Left ventricle myocardium superior (tissue), 1 donor: ENCODE measurements around the gene CHST6. TPM values are rescaled to one million over a fixed set of nuclear protein-coding genes. Genes with fewer than 3 reads are reported as not detected.
"Not testable (repeated sequence)": the region's sequence is repeated elsewhere in the genome, so short reads cannot be mapped to it uniquely, and the experiment has no call there.

Experiments
- ATAC-seq: fragments of 200-7000 bp; cut with Tn5 transposase; one replicate; pipeline ENCODE4 v1.9.1; 2020; ENCODE audit warnings: mild to moderate bottlenecking, moderate library complexity
- DNase-seq: peaks from one replicate; pipeline ENCODE4 v3.0.0-alpha.2; 2020
- intact Hi-C: fragments of 100-400 bp; cut with micrococcal nuclease; formaldehyde crosslinking; loops from one replicate; pipeline ENCODE4 v1.11.0; 2022
- total RNA-seq: library from RNA; stranded (reverse); fragmentation: NEBNext Ultra II Directional; extraction: Animal tissue kit (Norgen Biotek cat#: 25700); gene quantifications from one replicate; pipeline ENCODE4 v1.2.1, GENCODE V29; 2021
- donor health status: DM: no; HTN: yes; CAD: no; lungs with severe emphysema.

CHST6 gene
- total RNA-seq, 1 donor from 2014 or later, result 0.27 TPM

DNA sequence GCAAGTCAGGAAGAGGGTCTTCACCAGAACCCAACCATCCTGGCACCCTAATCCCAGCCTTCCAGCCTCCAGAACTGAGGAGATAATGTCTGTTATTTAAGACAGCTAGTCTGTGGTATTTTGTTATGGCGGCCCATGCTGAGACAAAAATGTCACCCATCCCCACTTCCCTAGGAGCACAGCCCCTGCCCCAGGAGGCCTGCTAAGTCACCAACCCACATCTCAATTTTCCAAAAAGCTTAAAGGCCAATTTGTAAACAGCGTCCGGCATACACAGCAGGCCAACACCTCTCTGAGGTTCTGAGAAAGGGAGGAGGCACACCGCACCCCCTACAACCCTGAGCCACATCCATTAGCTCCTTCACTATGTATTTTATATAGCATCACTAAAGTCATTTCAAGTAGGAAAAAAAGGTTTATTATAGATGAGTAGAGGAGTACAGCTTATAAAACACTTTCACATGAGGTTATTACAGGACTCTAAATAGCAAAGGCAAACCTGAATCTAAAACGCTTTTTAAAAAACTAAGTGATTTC is 37.7 kb downstream of the CHST6 start:
- DNase-seq (no peak), ATAC-seq (no peak)
- intact Hi-C loops, result no loop called here

DNA sequence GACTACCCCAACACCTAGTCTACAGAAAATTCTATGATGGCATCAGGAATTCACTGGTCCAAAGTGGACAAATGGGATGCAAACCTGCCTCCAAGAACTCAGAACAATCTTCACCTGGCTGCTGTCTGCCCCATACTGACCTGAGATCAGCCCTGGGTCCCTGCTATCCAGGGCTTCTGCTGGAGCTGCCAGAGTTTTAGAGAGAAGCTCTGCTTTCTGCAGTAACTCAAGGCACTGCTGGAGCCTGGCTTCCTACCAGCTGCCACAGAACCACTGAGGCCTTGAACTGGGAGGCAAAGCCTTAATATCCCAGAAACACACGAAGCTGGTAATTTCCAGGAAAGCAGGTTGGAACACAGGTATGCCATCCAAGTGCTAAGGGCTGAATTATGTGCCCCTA is 38.3 kb downstream of the CHST6 start:
- intact Hi-C loops, result no loop called here
- DNase-seq, result peak; percentile 40
- peak; percentile 70 for ATAC-seq

DNA sequence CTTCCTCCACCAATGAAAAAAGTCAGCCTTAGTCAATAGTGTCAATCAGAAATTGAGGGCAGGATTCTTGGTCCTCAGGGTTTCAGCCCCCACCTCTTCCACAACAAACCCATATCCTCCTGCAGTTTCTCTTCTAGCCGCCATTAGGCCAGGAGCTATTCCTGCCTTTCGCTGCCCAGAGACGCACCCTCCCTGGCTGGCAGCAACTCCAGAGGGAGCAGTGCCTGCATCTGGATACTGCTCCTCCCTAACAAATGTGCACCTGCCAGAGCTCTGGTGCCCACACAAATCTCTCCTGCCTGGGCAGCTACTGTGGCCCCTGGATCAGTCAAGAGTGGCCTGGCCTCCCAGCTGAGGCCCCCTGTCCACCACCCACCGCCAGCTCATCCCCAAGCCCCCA is 38.8 kb downstream of the CHST6 start:
- peak; percentile 81 for ATAC-seq
- DNase-seq, result peak; percentile 34
- intact Hi-C loops, result not testable (repeated sequence)

DNA sequence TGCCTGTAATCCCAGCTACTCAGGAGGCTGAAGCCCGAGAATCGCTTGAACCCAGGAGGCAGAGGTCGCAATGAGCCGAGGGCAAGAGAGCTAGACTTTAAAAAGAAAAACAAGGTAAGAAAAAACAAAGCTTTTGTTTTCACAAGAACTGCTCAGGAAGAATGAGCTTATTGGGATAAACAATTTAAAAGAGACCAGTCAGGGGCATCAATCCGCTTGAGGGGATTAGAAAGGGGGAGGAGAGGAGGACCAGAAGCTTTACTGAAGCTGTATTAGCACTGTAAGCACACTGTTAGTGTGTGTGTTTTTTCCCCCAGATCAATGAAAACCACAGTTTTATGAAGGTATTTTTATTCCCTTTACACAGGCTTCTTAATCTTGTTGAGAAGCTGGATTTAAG is 39.6 kb downstream of the CHST6 start:
- DNase-seq (no peak), ATAC-seq (no peak)
- intact Hi-C loops, result no loop called here

DNA sequence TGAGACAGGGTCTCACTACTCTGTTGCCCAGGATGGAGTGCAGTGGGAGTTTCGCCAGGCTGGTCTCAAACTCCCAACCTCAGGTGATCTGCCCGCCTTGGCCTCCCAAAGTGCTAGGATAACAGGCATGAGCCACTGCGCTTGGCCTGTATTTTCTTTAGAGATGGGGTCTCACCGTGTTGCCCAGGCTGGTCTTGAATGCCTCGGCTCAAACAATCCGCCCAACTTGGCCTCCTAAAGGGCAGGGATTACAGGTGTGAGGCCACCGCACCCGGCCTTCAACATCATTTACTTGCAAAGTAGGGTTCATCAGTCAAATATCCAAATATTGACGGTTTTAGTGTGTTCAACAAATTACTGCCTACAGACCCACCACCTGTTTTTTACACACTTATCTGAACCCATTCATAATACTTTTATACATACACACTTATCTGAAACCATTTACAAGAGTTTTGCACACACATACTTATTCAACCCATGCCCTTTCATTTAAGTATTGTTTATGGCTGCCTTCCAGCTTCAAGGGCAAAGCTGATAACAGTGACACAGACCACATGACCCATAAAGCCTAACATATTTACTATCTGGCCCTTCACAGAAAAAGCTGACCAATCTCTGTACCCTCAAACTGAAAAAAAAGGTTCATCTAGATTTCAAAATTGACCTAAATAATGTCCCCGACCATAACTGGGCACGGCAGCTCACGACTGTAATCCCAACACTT is 42.6 kb downstream of the CHST6 start:
- DNase-seq (no peak), ATAC-seq (peak; percentile 62)
- intact Hi-C loops, result no loop called here

DNA sequence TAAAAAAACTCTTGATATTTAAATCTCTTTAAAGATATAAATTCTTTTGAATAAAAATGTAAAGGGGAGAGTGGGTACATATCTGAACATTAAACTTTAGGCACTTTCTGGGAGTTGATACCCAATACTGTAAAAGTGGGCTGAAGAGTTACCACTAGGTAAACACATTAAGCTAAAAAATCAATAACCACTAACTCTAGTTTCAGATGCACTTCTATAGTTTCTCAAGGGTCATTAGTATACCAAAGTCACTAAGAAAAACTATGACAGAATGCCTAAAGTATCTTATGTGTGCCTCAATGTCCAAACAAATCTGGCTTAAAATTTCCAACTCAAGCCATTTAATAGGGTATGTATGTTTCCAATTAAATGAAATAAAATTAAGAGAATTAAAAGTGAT is 48.8 kb downstream of the CHST6 start:
- no peak for DNase-seq
- intact Hi-C loops, result no loop called here
- no peak for ATAC-seq

DNA sequence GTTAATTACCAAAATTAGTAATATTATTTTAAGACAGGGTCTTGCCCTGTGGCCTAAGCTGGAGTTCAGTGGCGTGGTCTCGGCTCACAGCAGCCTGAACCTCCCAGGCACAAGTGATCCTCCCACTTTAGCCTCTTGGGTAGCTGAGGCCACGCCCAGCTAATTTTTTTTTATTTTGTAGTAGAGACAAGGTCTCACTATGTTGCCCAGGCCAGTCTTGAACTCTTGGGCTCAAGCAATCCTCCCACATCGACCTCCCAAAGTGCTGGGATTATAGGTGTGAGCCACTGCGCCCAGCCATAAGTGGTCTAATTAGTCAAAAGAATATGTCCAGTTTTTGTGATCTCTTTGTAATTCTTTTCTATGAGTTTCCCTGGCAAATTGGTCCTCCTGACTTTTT is 49.9 kb downstream of the CHST6 start:
- no peak for DNase-seq
- intact Hi-C loops, result no loop called here
- ATAC-seq, result no peak

DNA sequence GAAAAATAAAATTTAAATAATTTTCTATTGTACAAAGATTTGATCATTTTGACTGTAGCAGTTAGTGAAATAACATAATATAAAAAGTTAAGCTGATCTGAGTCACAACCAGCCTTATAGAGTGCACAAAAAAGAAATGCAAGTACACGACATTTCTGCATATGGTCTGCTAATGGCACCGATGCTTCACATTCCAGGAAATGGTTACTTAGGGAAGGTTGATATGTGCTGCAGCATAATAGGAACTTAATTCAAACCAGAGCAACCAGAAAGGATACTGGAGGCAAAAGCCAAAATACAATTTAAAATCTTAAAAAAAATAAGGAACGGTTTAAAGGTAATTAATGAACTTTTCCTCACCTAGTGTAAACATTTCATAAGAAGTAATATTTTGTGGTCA is 51.9 kb downstream of the CHST6 start:
- intact Hi-C loops, result no loop called here
- no peak for ATAC-seq
- no peak for DNase-seq

DNA sequence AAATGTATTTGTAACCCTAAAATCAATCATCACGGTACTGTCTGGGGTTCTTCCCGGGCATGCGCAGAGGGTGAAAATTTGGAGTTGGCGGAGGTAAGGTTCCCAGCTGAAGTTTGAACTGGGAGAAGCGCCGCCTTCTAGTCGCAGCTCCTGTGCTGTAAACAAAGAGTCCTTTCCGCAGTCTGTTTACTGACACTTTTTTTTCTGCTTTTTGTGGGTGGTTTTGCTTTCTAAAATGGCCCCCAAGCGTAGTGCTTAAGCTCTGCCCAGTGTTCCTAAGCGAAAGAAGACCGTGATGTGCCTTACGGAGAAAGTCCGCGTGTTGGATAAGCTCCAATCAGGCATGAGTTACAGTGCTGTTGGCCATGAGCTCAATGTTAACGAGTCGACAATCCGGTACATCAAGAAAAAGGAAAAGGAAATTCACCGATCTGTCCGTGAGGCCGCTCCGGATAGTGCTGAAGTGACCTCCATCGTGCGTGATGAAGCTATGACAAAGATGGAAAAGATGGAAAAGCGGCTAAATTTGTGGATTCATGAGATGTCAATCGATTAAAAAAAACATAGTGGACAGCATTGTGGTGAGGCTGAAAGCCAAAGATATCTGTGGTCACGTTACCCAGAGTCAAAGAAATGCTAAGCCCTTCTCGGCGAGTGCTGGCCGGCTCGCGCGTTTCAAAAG is 61.4 kb downstream of the CHST6 start:
- DNase-seq, result no peak
- peak; percentile 81 for ATAC-seq
- intact Hi-C loops, result no loop called here

DNA sequence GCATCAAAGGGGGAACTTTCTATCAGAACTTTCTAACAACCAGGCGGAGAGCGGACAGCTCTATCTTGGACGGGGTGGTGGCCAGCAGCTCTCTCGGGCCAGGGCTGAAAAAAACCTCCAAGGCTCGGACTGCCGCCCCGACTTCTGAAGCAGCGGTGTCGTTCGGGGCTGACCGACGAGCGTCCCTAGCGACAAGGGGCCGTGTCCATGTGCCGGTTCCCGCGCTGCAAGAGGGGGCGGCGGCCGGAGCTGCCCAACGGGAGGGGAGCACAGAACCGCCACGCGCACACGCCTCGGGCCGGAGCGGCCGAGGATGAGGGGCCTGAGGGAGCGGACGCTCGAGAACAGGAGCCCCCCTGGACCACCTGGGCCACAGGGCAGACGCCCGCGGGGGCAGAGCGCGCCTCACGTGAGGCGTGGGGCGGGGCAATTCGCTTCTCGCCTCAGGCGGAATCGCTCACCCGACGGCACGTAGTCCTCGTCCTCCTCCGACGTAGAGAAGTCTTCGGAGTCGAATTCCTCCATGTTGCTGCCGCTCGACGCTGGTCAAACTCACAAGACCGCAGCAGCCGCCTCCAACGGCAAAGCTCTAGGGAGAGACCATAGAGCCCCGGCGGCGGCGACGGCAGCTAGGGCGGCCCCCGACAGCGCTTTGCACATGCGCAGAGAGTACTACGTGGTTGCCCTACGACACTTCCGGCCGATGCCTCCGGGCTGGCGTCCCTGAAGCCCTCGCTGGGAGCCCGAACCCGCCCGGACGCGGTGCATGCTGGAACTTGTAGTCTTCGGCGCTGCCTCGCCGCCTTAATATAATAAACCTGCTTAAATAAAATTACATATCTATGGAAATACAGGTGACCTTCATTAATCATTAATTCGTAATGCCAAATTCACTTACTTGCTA is 62.2 kb downstream of the CHST6 start, which contains the start of gene CFDP1:
Gene CFDP1 (minus strand): TSS at position 676 of the 904 bp plus-strand sequence. CDS start 151 bp downstream, at position 525.
- intact Hi-C loops, result no loop called here
- peak; percentile 98 for DNase-seq
- peak; percentile 98 for ATAC-seq

DNA sequence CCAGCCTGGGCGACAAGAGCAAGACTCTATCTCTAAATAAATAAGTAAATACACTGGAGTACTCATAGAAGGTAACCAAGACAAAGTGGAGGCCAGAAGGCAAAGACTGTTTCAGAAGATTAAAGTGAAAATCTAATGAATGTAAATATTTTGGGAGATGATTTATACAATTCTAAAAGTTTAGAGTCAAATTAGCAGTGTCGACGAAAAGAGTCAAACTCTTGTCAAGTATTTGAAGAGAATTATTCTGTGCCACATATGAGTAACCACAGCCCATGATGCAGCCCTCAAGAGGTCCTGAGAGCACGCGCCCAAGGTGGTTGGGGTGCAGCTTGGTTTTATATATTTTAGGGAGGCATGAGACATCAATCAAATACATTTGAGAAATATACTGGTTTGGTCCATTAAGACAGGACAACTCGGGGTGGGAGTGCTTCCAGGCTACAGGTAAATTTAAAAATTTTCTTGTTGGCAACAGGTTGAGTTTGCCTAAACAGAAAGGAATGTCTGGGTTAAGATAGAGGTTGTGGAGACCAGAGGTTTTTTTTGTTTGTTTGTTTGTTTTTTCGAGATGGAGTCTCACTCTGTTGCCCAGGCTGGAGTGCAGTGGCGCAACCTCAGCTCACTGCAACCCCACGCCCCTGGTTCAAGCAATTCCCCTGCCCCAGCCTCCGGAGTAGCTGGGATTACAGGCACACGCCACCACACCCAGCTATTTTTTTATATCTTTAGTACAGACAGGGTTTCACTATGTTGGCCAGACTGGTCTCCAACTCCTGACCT is 65.4 kb downstream of the CHST6 start:
- no peak for ATAC-seq
- DNase-seq, result no peak
- intact Hi-C loops, result no loop called here

DNA sequence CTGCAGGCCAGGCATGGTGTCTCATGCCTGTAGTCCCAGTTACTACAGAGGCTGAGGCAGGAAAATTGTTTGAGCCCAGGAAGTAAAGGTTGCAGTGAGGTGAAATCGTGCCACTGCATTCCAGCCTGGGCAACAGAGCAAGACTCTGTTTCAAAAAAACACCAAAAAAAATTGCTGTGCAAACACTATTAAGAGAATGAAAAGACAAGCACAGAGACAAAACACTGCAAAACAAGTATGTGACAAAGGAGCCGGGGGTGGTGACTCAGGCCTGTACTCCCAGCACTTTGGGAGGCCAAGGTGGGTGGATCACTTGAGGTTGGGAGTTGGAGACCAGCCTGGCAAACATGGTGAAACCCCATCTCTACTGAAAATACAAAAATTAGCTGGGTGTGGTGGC is 68.7 kb downstream of the CHST6 start:
- intact Hi-C loops, DNase-seq, ATAC-seq: not testable (repeated sequence)

DNA sequence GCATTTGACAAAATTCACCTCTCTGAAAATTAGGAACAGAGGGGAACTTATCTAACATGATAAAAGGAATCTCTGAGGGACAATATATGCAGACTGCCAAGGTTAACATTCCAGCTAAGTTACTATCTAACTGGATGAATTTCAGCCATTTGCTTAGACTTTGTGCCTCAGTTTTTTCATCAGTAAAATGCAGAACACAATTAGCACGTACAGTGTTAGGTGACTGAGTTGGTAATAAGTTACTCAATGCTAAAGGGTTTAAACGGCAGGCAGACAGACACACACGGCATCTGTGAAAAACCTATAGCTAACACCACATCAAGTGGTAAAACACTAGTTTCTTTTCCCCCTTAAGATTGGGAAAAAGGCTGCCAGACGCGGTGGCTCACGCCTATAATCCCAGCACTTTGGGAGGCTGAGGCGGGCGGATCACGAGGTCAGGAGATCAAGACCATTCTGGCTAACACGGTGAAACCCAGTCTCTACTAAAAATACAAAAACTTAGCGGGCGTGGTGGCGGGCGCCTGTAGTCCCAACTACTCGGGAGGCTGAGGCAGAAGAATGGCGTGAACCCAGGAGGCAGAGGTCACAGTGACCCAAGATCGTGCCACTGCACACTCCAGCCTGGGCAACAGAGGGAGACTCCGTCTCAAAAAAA is 71.0 kb downstream of the CHST6 start:
- intact Hi-C loops, ATAC-seq, DNase-seq: not testable (repeated sequence)

DNA sequence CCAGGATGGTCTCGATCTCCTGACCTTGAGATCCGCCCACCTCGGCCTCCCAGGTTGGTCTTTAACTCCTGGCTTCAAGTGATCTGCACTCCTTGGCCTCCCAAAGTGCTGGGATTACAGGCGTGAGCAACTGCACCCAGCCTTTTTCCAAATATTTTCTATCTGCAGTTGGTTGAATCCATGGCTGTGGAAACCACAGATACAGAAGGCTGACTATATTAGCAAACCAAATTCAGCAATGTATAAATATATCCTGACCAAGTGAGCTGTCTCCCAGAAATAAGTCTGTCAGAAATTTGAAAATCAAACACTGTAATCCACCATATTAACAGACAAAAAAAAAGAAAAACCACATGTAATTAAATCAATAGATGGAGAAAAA is 71.5 kb downstream of the CHST6 start:
- ATAC-seq (peak; percentile 23), DNase-seq (no peak)
- intact Hi-C loops, result no loop called here
